Activated naive CD8-positive, alpha-beta T cell treated with anti-CD3 and anti-CD28 coated beads, Interleukin-2, amount 10 ng/mL, durations not matched to agents 7 days and 5 days (primary cell): Measurements from ENCODE around the gene MPC1. TPM values are rescaled to one million over a fixed set of nuclear protein-coding genes. Genes with fewer than 3 reads are reported as not detected.
"Not testable (repeated sequence)": the region's sequence is repeated elsewhere in the genome, so short reads cannot be mapped to it uniquely, and the experiment has no call there.

Experiments used
- ATAC-seq: fragments of 150-1000 bp; cut with Tn5 transposase; one replicate; pipeline ENCODE4 v1.10.0; 2021; ENCODE audit warnings: low read depth, moderate library complexity
- POLR2A ChIA-PET: fragments of 350-600 bp; sonication (Branson Sonifier 250); formaldehyde crosslinking; loops from one replicate; lab custom pipeline; 2021; ENCODE audit warnings: antibody characterized with exemption; lab: Charles Lee
- DNase-seq: peaks from one replicate; pipeline ENCODE4 v3.0.0; 2021
- H3K27ac Mint-ChIP-seq: one replicate; pipeline ENCODE4 v1.8.0; 2022; ENCODE audit warnings: mild to moderate bottlenecking, mixed read lengths
- H3K27me3 Mint-ChIP-seq: one replicate; pipeline ENCODE4 v1.8.0; 2022; ENCODE audit warnings: mild to moderate bottlenecking, moderate library complexity, mixed read lengths
- H3K36me3 Mint-ChIP-seq: one replicate; pipeline ENCODE4 v1.8.0; 2021; ENCODE audit warnings: mild to moderate bottlenecking, mixed read lengths
- H3K4me1 Mint-ChIP-seq: one replicate; pipeline ENCODE4 v1.8.0; 2021; ENCODE audit warnings: mixed read lengths
- H3K4me3 Mint-ChIP-seq: one replicate; pipeline ENCODE4 v1.8.0; 2022; ENCODE audit warnings: mild to moderate bottlenecking, moderate library complexity, mixed read lengths
- H3K9me3 Mint-ChIP-seq: one replicate; pipeline ENCODE4 v1.8.0; 2021; ENCODE audit warnings: mixed read lengths
- total RNA-seq, 2 experiments: library from RNA; stranded (reverse); gene quantifications; one replicate each; pipeline ENCODE4 v1.2.3, GENCODE V29; 2021

MPC1 gene
- total RNA-seq, 2 experiments from 2014 or later = 28.7 to 29.6 TPM

DNA sequence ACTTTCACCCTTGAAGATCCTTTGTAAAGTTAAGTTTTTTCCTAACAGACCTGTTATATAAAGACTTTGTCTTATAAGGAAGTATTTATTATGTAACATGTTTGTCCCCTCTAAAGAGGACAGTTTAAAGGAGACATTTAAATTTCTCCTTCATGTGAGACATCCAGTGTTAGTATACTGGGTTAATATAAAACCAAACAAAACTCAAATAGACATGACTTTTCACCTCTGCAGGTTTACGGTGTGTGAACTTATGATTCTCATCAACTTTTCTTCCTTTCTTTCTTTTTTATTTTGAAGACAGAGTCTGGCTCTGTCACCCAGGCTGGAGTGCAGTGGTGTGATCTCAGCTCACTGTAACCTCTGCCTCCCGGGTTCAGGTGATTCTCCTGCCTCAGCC is 17.4 kb upstream of the MPC1 start:
- ATAC-seq = no peak
- no peaks in the 10 kb centered on the region for H3K9me3 Mint-ChIP-seq
- H3K27ac Mint-ChIP-seq = no peak overlapping the region
- peaks cover 3% of the 10 kb centered on the region for H3K4me1 Mint-ChIP-seq
- no peaks in the 10 kb centered on the region for H3K36me3 Mint-ChIP-seq
- H3K27me3 Mint-ChIP-seq = peaks cover 6% of the 10 kb centered on the region
- DNase-seq = no peak
- POLR2A ChIA-PET = interaction anchor here (0.8 to 1.1 kb wide), 2 partner anchors 13 to 87 kb away, joined by 4 read pairs; no protein-coding TSS in a partner anchor
- no peak overlapping the region for H3K4me3 Mint-ChIP-seq

- Mint-ChIP-seq H3K4me1 (peaks cover 3% of the 10 kb centered on the region), H3K36me3 (no peaks in the 10 kb centered on the region), H3K4me3 (no peak overlapping the region), H3K27me3 (peaks cover 11% of the 10 kb centered on the region), H3K9me3 (no peaks in the 10 kb centered on the region), H3K27ac (no peak overlapping the region)
- POLR2A ChIA-PET = interaction anchor here (0.6 kb wide), 1 partner anchor 39 kb away, joined by 3 read pairs; no protein-coding TSS in a partner anchor
- DNase-seq (no peak), ATAC-seq (no peak)
Observed at GRCh38 chr6:166398348-166398747, 15.6 kb upstream of the MPC1 start.

DNA sequence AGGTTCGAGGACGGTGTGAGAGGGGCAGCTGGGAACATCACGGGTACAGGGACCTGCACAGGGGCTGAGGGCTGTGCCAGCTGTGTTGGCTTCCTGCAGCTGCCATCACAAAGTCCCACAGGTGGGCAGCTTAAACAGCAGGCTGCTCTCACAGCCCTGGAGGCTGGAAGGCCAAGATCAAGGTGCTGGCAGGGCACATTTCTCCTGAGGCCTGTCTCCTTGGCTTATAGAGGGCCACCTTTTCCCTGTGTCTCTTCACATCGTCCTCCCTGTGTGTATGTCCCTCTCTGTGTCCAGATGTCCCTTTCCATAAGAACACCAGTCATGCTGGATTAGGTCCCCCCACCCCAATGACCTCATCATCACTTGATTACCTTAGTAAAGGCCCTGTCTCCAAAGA is 15.1 kb upstream of the MPC1 start:
- ATAC-seq = no peak
- peaks cover 11% of the 10 kb centered on the region for H3K27me3 Mint-ChIP-seq
- H3K27ac Mint-ChIP-seq = no peak overlapping the region
- peaks cover 3% of the 10 kb centered on the region for H3K4me1 Mint-ChIP-seq
- H3K36me3 Mint-ChIP-seq = no peaks in the 10 kb centered on the region
- DNase-seq = no peak
- no peak overlapping the region for H3K4me3 Mint-ChIP-seq
- H3K9me3 Mint-ChIP-seq = no peaks in the 10 kb centered on the region
- POLR2A ChIA-PET = interaction anchor here (0.6 kb wide), 1 partner anchor 39 kb away, joined by 3 read pairs; no protein-coding TSS in a partner anchor

- Mint-ChIP-seq H3K4me3 (no peak overlapping the region), H3K36me3 (no peaks in the 10 kb centered on the region), H3K27me3 (peaks cover 12% of the 10 kb centered on the region), H3K9me3 (no peaks in the 10 kb centered on the region), H3K4me1 (peaks cover 3% of the 10 kb centered on the region), H3K27ac (no peak overlapping the region)
- DNase-seq (no peak), ATAC-seq (no peak)
- POLR2A ChIA-PET = no interaction called here
Observed at GRCh38 chr6:166395778-166396177, 13.0 kb upstream of the MPC1 start.

DNA sequence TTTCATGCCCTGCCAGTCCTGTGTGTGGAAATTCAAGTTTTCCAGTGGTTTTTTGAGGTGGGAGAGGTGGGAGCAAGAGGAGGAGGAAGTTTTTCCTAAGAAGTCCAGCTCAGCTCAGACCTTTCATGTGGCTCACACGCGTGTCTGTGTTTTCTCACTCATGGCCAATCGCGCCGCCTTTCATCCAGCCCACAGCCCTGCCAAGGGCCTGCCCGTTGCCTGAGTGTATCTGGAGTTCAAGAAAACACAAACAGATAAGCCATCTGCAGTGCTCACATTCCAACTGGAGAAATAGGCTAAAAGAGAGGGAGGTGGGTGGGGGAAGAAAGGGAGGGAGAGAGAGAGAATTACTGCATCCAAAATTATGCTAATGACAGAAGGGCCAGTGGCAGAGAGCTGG is 12.6 kb upstream of the MPC1 start:
- no peak overlapping the region for H3K27ac Mint-ChIP-seq
- no peak overlapping the region for H3K4me3 Mint-ChIP-seq
- H3K36me3 Mint-ChIP-seq = no peaks in the 10 kb centered on the region
- H3K4me1 Mint-ChIP-seq = peaks cover 3% of the 10 kb centered on the region
- peaks cover 15% of the 10 kb centered on the region for H3K27me3 Mint-ChIP-seq
- ATAC-seq (no peak), DNase-seq (no peak)
- H3K9me3 Mint-ChIP-seq = no peaks in the 10 kb centered on the region
- POLR2A ChIA-PET = no interaction called here

DNA sequence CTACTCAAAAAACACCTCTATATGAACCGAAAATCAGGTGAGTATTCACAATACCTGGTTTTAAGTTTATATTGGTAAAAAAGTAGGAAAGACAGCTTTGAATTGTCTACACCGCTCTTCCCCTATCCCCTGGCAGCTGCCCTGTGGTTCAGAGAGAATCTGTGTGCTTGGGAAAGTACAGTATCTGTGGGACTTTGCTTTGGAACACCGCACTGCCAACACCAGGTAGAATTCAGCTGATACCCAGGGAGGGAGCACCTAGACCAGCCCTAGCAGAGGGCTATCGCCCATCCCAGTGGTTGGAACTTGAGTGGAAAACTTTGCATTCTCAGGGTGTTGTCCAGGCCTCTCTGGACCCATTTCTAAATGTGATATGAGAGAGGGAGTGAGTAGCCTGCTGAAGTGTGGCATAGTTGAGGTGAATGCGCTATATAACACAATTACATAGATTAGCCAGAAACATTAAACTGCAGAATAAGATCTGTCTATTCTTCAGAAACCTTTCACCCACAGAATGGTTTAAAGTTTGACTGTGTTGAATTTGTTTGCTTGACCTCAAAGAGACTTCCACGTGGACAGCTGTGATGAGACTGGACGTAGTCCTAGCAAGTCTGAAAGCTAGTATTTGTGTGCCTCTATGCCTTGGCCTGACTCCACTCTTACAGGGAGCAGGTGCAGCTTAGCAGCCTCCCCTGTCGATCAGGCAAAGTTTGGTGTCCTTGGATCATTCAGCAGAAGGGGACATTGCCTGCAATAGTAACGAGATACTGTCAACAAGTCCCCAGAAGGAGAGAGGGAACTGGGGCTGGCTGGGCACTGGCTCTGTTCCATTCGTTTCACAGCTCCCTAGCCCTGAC is 11.5 kb upstream of the MPC1 start:
- H3K4me1 Mint-ChIP-seq = peaks cover 3% of the 10 kb centered on the region
- DNase-seq (no peak), ATAC-seq (no peak)
- no peak overlapping the region for H3K27ac Mint-ChIP-seq
- POLR2A ChIA-PET = no interaction called here
- no peaks in the 10 kb centered on the region for H3K36me3 Mint-ChIP-seq
- peaks cover 15% of the 10 kb centered on the region for H3K27me3 Mint-ChIP-seq
- H3K4me3 Mint-ChIP-seq = no peak overlapping the region
- H3K9me3 Mint-ChIP-seq = no peaks in the 10 kb centered on the region

GRCh38 chr6:166393535-166393823 is 10.7 kb upstream of the MPC1 start:
- ATAC-seq = no peak
- H3K36me3 Mint-ChIP-seq = no peaks in the 10 kb centered on the region
- no peak for DNase-seq
- H3K4me1 Mint-ChIP-seq = peaks cover 3% of the 10 kb centered on the region
- no peak overlapping the region for H3K27ac Mint-ChIP-seq
- no peak overlapping the region for H3K4me3 Mint-ChIP-seq
- H3K9me3 Mint-ChIP-seq = no peaks in the 10 kb centered on the region
- POLR2A ChIA-PET = no interaction called here
- peaks cover 15% of the 10 kb centered on the region for H3K27me3 Mint-ChIP-seq

DNA sequence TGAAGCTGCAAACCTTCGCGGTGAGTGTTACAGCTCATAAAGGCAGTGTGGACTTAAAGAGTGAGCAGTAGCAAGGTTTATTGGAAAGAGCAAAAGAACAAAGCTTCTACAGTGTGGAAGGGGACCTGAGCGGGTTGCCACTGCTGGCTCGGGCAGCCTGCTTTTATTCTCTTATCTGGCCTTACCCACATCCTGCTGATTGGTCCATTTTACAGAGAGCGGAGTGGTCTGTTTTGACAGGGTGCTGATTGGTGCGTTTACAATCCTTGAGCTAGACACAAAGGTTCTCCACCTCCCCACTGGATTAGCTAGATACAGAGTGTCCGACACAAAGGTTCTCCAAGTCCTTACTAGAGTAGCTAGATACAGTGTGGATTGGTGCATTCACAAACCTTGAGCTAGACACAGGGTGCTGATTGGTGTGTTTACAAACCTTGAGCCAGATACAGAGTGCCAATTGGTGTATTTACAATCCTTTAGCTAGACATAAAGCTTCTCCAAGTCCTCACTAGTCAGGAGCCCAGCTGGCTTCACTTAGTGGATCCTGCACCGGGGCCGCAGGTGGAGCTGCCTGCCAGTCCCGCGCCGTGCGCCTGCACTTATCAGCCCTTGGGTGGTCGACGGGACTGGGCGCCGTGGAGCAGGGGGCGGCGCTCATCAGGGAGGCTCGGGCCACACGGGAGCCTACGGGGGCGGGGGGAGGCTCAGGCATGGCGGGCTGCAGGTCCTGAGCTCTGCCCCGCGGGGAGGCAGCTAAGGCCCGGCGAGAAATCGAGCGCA is 10.2 kb upstream of the MPC1 start:
- ATAC-seq, POLR2A ChIA-PET, H3K4me1 Mint-ChIP-seq, DNase-seq, H3K4me3 Mint-ChIP-seq, H3K9me3 Mint-ChIP-seq, H3K36me3 Mint-ChIP-seq, H3K27ac Mint-ChIP-seq: not testable (repeated sequence)
- H3K27me3 Mint-ChIP-seq = peaks cover 17% of the 10 kb centered on the region

DNA sequence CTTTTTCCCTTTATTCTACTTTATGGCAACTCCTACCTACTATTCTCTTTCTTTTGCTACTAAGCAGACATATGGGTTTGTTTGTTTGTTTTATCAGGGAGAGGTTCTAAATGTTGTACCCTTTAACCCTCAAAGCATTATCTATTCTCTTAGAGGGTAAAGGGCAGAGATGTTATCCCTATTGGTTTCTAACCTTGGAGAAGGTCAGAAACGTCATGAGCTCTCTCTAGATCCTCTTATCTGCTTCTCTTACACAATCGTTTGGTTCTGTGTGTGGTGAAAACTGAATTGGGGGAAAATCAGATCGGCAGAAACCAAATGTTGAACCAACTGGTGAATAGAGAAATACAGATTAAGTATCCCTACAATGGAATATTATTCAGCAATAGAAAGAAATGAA is 6.4 kb upstream of the MPC1 start:
- ATAC-seq (no peak), DNase-seq (no peak)
- no peaks in the 10 kb centered on the region for H3K9me3 Mint-ChIP-seq
- H3K27ac Mint-ChIP-seq = no peak overlapping the region
- H3K4me1 Mint-ChIP-seq = no peaks in the 10 kb centered on the region
- no peak overlapping the region for H3K4me3 Mint-ChIP-seq
- POLR2A ChIA-PET = no interaction called here
- no peaks in the 10 kb centered on the region for H3K36me3 Mint-ChIP-seq
- H3K27me3 Mint-ChIP-seq = peaks cover 23% of the 10 kb centered on the region

GRCh38 chr6:166388290-166389004 is 5.7 kb upstream of the MPC1 start:
- H3K9me3 Mint-ChIP-seq = no peaks in the 10 kb centered on the region
- POLR2A ChIA-PET = no interaction called here
- H3K4me1 Mint-ChIP-seq = peaks cover 4% of the 10 kb centered on the region
- no peak overlapping the region for H3K4me3 Mint-ChIP-seq
- DNase-seq (no peak), ATAC-seq (no peak)
- peaks cover 22% of the 10 kb centered on the region for H3K27me3 Mint-ChIP-seq
- H3K27ac Mint-ChIP-seq = no peak overlapping the region
- no peaks in the 10 kb centered on the region for H3K36me3 Mint-ChIP-seq

- no peaks in the 10 kb centered on the region for H3K36me3 Mint-ChIP-seq
- H3K9me3 Mint-ChIP-seq = no peaks in the 10 kb centered on the region
- POLR2A ChIA-PET = interaction anchor here (0.9 kb wide), 1 partner anchor 13 kb away, joined by 4 read pairs; no protein-coding TSS in a partner anchor
- ATAC-seq (no peak), DNase-seq (no peak)
- H3K27me3 Mint-ChIP-seq = peaks cover 22% of the 10 kb centered on the region
- no peak overlapping the region for H3K27ac Mint-ChIP-seq
- H3K4me3 Mint-ChIP-seq = no peak overlapping the region
- peaks cover 4% of the 10 kb centered on the region for H3K4me1 Mint-ChIP-seq
Observed at GRCh38 chr6:166387642-166388289, 5.0 kb upstream of the MPC1 start.

GRCh38 chr6:166387098-166387497 is 4.4 kb upstream of the MPC1 start:
- H3K36me3 Mint-ChIP-seq = not testable (repeated sequence)
- POLR2A ChIA-PET = interaction anchor here (0.9 kb wide), 1 partner anchor 13 kb away, joined by 4 read pairs; no protein-coding TSS in a partner anchor

DNA sequence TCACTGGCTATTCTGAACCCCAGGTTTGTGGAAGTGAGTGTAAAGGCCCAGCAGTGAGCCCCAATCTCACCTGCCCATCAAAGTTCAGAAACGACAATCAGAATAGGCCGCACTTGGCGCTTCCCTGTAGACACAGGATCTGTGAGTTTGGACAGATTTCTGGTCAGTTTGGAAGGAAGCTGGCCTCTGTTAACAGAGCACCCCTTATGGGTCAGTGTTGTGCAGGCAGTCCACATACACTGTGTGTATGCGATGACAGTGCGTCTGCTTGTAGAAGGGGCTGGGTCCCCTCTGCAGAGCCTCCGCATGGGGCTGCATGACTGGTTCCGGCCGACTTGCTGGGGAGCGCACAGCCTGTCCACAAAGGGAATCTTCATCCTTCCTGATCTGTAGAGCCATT is 3.4 kb upstream of the MPC1 start:
- DNase-seq (no peak), ATAC-seq (no peak)
- POLR2A ChIA-PET = no interaction called here
- peaks cover 22% of the 10 kb centered on the region for H3K27me3 Mint-ChIP-seq
- peaks cover 7% of the 10 kb centered on the region for H3K4me1 Mint-ChIP-seq
- no peak overlapping the region for H3K4me3 Mint-ChIP-seq
- H3K36me3 Mint-ChIP-seq = no peaks in the 10 kb centered on the region
- no peak overlapping the region for H3K27ac Mint-ChIP-seq
- no peaks in the 10 kb centered on the region for H3K9me3 Mint-ChIP-seq

More at GRCh38 chr6:166387098-166387497, 4.4 kb upstream of the MPC1 start:
- not testable (repeated sequence) for H3K27ac Mint-ChIP-seq, DNase-seq, H3K9me3 Mint-ChIP-seq, ATAC-seq, H3K4me1 Mint-ChIP-seq, H3K4me3 Mint-ChIP-seq
- peaks cover 22% of the 10 kb centered on the region for H3K27me3 Mint-ChIP-seq
